H9 (cell line): ENCODE measurements around the gene OBP2B. TPM values are rescaled to one million over a fixed set of nuclear protein-coding genes. Genes with fewer than 3 reads are reported as not detected.

Experiments used
- DNase-seq: peaks from one replicate; pipeline ENCODE4 v3.0.0-alpha.2; 2017
- H2AFZ ChIP-seq: one replicate; pipeline ENCODE4 v1.6.1; 2013; ENCODE audit warnings: mild to moderate bottlenecking, low read length, control low read depth, moderate library complexity
- H2AK5ac ChIP-seq: 2 replicates; pipeline ENCODE4 v1.6.1; 2013; ENCODE audit warnings: low read length, control low read depth, mixed read lengths; ENCODE audit not compliant: insufficient read length
- H2BK120ac ChIP-seq: one replicate; pipeline ENCODE4 v1.6.1; 2013; ENCODE audit warnings: low read depth, mild to moderate bottlenecking, low read length, control low read depth, inconsistent platforms; ENCODE audit not compliant: poor library complexity, severe bottlenecking
- H2BK12ac ChIP-seq: 2 replicates; pipeline ENCODE4 v1.6.1; 2013; ENCODE audit warnings: low read length, control low read depth, mixed read lengths, low read depth; ENCODE audit not compliant: insufficient read length
- H2BK15ac ChIP-seq: 2 replicates; pipeline ENCODE4 v1.6.1; 2013; ENCODE audit warnings: low read depth, low read length, control low read depth
- H2BK20ac ChIP-seq: one replicate; pipeline ENCODE4 v1.6.1; 2013; ENCODE audit warnings: low read depth, mild to moderate bottlenecking, low read length, control low read depth, inconsistent platforms; ENCODE audit not compliant: poor library complexity, severe bottlenecking
- H2BK5ac ChIP-seq: 2 replicates; pipeline ENCODE4 v1.6.1; 2013; ENCODE audit warnings: low read length, control low read depth, mixed read lengths; ENCODE audit not compliant: insufficient read length
- H3K14ac ChIP-seq: 2 replicates; pipeline ENCODE4 v1.6.1; 2013; ENCODE audit warnings: low read length, control low read depth; ENCODE audit not compliant: insufficient read depth
- H3K18ac ChIP-seq: 2 replicates; pipeline ENCODE4 v1.6.1; 2013; ENCODE audit warnings: low read depth, mild to moderate bottlenecking, mixed read lengths, low read length, control low read depth; ENCODE audit not compliant: insufficient read length
- H3K23ac ChIP-seq: 2 replicates; pipeline ENCODE4 v1.6.1; 2013; ENCODE audit warnings: low read length, control low read depth, mixed read lengths, low read depth; ENCODE audit not compliant: insufficient read length
- H3K23me2 ChIP-seq: 2 replicates; pipeline ENCODE4 v1.6.1; 2013; ENCODE audit warnings: low read depth, mild to moderate bottlenecking, mixed read lengths, low read length, control low read depth; ENCODE audit not compliant: insufficient read length, poor library complexity, severe bottlenecking
- H3K27ac ChIP-seq: 2 replicates; pipeline ENCODE4 v1.5.1; 2013; ENCODE audit warnings: low read length, control low read depth, mixed read lengths, low read depth; ENCODE audit not compliant: insufficient read length
- H3K27me3 ChIP-seq: 2 replicates; pipeline ENCODE4 v1.6.1; 2013; ENCODE audit warnings: low read length, control low read depth, inconsistent platforms; ENCODE audit not compliant: insufficient read depth
- H3K4ac ChIP-seq: 2 replicates; pipeline ENCODE4 v1.6.1; 2013; ENCODE audit warnings: low read depth, mild to moderate bottlenecking, control low read depth, inconsistent platforms, low read length, moderate library complexity
- H3K4me1 ChIP-seq: 2 replicates; pipeline ENCODE4 v1.6.1; 2013; ENCODE audit warnings: low read length, control low read depth, inconsistent platforms; ENCODE audit not compliant: insufficient read depth
- H3K4me2 ChIP-seq: 2 replicates; pipeline ENCODE4 v1.6.1; 2013; ENCODE audit warnings: low read length, control low read depth, mixed read lengths; ENCODE audit not compliant: insufficient read length, insufficient read depth
- H3K56ac ChIP-seq: 2 replicates; pipeline ENCODE4 v1.6.1; 2013; ENCODE audit warnings: low read depth, mild to moderate bottlenecking, mixed read lengths, low read length, control low read depth; ENCODE audit not compliant: insufficient read length
- H3K79me1 ChIP-seq: 2 replicates; pipeline ENCODE4 v1.6.1; 2013; ENCODE audit warnings: low read depth, mild to moderate bottlenecking, moderate library complexity, low read length, control low read depth, inconsistent platforms; ENCODE audit not compliant: insufficient read depth, poor library complexity, severe bottlenecking
- H3K79me2 ChIP-seq: 2 replicates; pipeline ENCODE4 v1.6.1; 2013; ENCODE audit warnings: low read length, control low read depth, inconsistent platforms; ENCODE audit not compliant: insufficient read depth
- H3K9ac ChIP-seq: 2 replicates; pipeline ENCODE4 v1.6.1; 2013; ENCODE audit warnings: low read length, control low read depth, mixed read lengths; ENCODE audit not compliant: insufficient read length; ENCODE audit errors: extremely low read depth
- H3K9me3 ChIP-seq: one replicate; pipeline ENCODE4 v1.6.1; 2013; ENCODE audit warnings: low read depth, low read length, inconsistent platforms; ENCODE audit not compliant: control insufficient read depth
- H3T11ph ChIP-seq: one replicate; pipeline ENCODE4 v1.6.1; 2013; ENCODE audit warnings: mild to moderate bottlenecking, low read length, control low read depth, inconsistent platforms
- H4K20me1 ChIP-seq: one replicate; pipeline ENCODE4 v1.6.1; 2013; ENCODE audit not compliant: control insufficient read depth, insufficient read length, insufficient read depth
- H4K5ac ChIP-seq: 2 replicates; pipeline ENCODE4 v1.6.1; 2013; ENCODE audit warnings: low read depth, mild to moderate bottlenecking, mixed read lengths, low read length, control low read depth; ENCODE audit not compliant: insufficient read length
- H4K8ac ChIP-seq: replicated peaks from 2 replicates; pipeline ENCODE4 v1.6.1; 2013; ENCODE audit warnings: low read length, control low read depth, mixed read lengths, low read depth; ENCODE audit not compliant: insufficient read length
- H4K91ac ChIP-seq: 2 replicates; pipeline ENCODE4 v1.6.1; 2013; ENCODE audit warnings: low read depth, mild to moderate bottlenecking, moderate library complexity, mixed read lengths, low read length, control low read depth; ENCODE audit not compliant: insufficient read length
- H3K27ac Mint-ChIP-seq, 3 experiments: 2 replicates in 2 of 3; 3 replicates in 1 of 3; pipeline ENCODE4 v1.8.0; 2020 to 2021; ENCODE audit warnings: mixed read lengths in 3 of 3, mild to moderate bottlenecking in 1 of 3, moderate library complexity in 1 of 3
- H3K27me3 Mint-ChIP-seq: 2 replicates; pipeline ENCODE4 v1.8.0; 2021; ENCODE audit warnings: low read depth, mild to moderate bottlenecking, moderate library complexity, mixed read lengths
- H3K36me3 Mint-ChIP-seq, 3 experiments: 2 replicates in 2 of 3; 3 replicates in 1 of 3; pipeline ENCODE4 v1.8.0; 2020 to 2021; ENCODE audit warnings: low read depth in 3 of 3, mixed read lengths in 3 of 3; ENCODE audit not compliant: insufficient read depth in 1 of 3
- H3K4me1 Mint-ChIP-seq, 2 experiments: 2 replicates each; pipeline ENCODE4 v1.8.0; 2020; ENCODE audit warnings: mixed read lengths in 2 of 2
- H3K4me3 Mint-ChIP-seq, 2 experiments: 2 replicates in 1 of 2; 3 replicates in 1 of 2; pipeline ENCODE4 v1.8.0; 2020 to 2021; ENCODE audit warnings: mild to moderate bottlenecking in 2 of 2, mixed read lengths in 2 of 2, moderate library complexity in 1 of 2
- H3K9me3 Mint-ChIP-seq, 2 experiments: 2 replicates in 1 of 2; 3 replicates in 1 of 2; pipeline ENCODE4 v1.8.0; 2020; ENCODE audit warnings: mild to moderate bottlenecking in 2 of 2, mixed read lengths in 2 of 2, moderate library complexity in 1 of 2
- CTCF ChIP-seq: fragments of 200-600 bp; sonication (generic); conservative IDR thresholded peaks from 3 replicates; pipeline ENCODE4 v1.8.0; 2021; ENCODE audit warnings: antibody characterized with exemption, mild to moderate bottlenecking
- WGBS: extraction: QIAGEN DNeasy Blood & Tissue Kit; methylation state at CpG from one replicate; pipeline ENCODE4 v1.1.7; 2013; ENCODE audit warnings: missing lambda C conversion rate, low lambda C conversion rate, mixed read lengths; ENCODE audit not compliant: insufficient read length; ENCODE audit errors: extremely low coverage; 5-methylcytosine and 5-hydroxymethylcytosine counted together
- total RNA-seq: library from RNA; stranded (reverse); gene quantifications from 2 replicates; pipeline ENCODE4 v1.2.1, GENCODE V29; 2021

Gene OBP2B
- total RNA-seq, 1 experiment from 2014 or later = not detected

GRCh38 chr9:133182151-133182550, 26.9 kb downstream of the OBP2B start:
- H3K18ac ChIP-seq = no peak overlapping the region
- no peaks in the 10 kb centered on the region for H3K4me1 ChIP-seq
- no peak overlapping the region for H2BK5ac ChIP-seq
- H2BK20ac ChIP-seq = no peak overlapping the region
- DNase-seq = no peak
- no peak overlapping the region for H3K23ac ChIP-seq
- H3K27ac ChIP-seq = no peak overlapping the region
- no peak overlapping the region for H3K4me3 Mint-ChIP-seq
- peaks cover 52% of the 10 kb centered on the region for H3K27me3 Mint-ChIP-seq
- H2BK12ac ChIP-seq = no peak overlapping the region
- H3K4ac ChIP-seq = no peak overlapping the region
- peaks cover 0 to 2% of the 10 kb centered on the region in 2 experiments; a peak in 1 of 4 replicates for H3K4me1 Mint-ChIP-seq
- H3K9ac ChIP-seq = no peak overlapping the region
- no peaks in the 10 kb centered on the region; a peak in 1 of 5 replicates for H3K9me3 Mint-ChIP-seq
- no peaks in the 10 kb centered on the region for H3K79me1 ChIP-seq
- no peaks in the 10 kb centered on the region for H3K79me2 ChIP-seq
- H4K91ac ChIP-seq = no peak overlapping the region
- no peak overlapping the region for H2AFZ ChIP-seq
- no peak overlapping the region for H3T11ph ChIP-seq
- no peaks in the 10 kb centered on the region for H3K27me3 ChIP-seq
- no peak overlapping the region for H3K56ac ChIP-seq
- no peak for TF ChIP-seq CTCF
- H3K4me2 ChIP-seq = no peak overlapping the region
- H3K27ac Mint-ChIP-seq = no peak overlapping the region
- WGBS = no CpG with 5 or more reads among the region's 5 CpGs
- no peak overlapping the region for H3K14ac ChIP-seq
- no peaks in the 10 kb centered on the region for H3K23me2 ChIP-seq
- H2BK120ac ChIP-seq = no peak overlapping the region
- H3K36me3 Mint-ChIP-seq = no peaks in the 10 kb centered on the region; a peak in 1 of 7 replicates
- no peak overlapping the region for H4K5ac ChIP-seq
- H2AK5ac ChIP-seq = no peak overlapping the region
- no peaks in the 10 kb centered on the region for H4K20me1 ChIP-seq
- no peaks in the 10 kb centered on the region for H3K9me3 ChIP-seq
- no peak overlapping the region for H2BK15ac ChIP-seq
- H4K8ac ChIP-seq = no peak overlapping the region
